A673 (cell line): Measurements from ENCODE around the gene FOXP4. TPM values are rescaled to one million over a fixed set of nuclear protein-coding genes. Genes with fewer than 3 reads are reported as not detected.

Experiments used
- BruUV-seq: library from RNA; stranded (reverse); fragments of 400-500 nt; replicated peaks from 2 replicates; lab custom pipeline; 2021; lab: Mats Ljungman, UMichigan
- CTCF ChIA-PET: fragments of 300-600 bp; sonication (Branson Sonifier 250); formaldehyde crosslinking; loops from one replicate; lab custom pipeline; 2022; ENCODE audit warnings: antibody characterized with exemption; lab: Charles Lee
- POLR2A ChIA-PET: fragments of 300-600 bp; sonication (Branson Sonifier 250); formaldehyde crosslinking; loops from one replicate; lab custom pipeline; 2022; ENCODE audit warnings: antibody characterized with exemption; ENCODE audit not compliant: low non-redundant PET; lab: Charles Lee
- DNase-seq: peaks from one replicate; pipeline ENCODE4 v3.0.0-alpha.2; 2015; ENCODE audit warnings: low spot score
- H3K27ac ChIP-seq: fragments of 200-600 bp; sonication (generic); 2 replicates; pipeline ENCODE4 v1.5.1; 2016; ENCODE audit warnings: mixed run types, low read depth, mild to moderate bottlenecking, mixed read lengths, antibody characterized with exemption, low read length; ENCODE audit not compliant: poor library complexity, severe bottlenecking
- H3K27me3 ChIP-seq: fragments of 200-600 bp; sonication (generic); replicated peaks from 2 replicates; pipeline ENCODE4 v1.6.1; 2017; ENCODE audit warnings: mixed run types, low read depth, mild to moderate bottlenecking, mixed read lengths, antibody characterized with exemption, low read length; ENCODE audit not compliant: insufficient read depth, poor library complexity
- H3K36me3 ChIP-seq: fragments of 200-600 bp; sonication (generic); 2 replicates; pipeline ENCODE4 v1.6.1; 2016; ENCODE audit warnings: mixed run types, mild to moderate bottlenecking, mixed read lengths, antibody characterized with exemption, low read length; ENCODE audit not compliant: insufficient read depth, poor library complexity, severe bottlenecking
- H3K4me1 ChIP-seq: fragments of 200-600 bp; sonication (generic); 2 replicates; pipeline ENCODE4 v1.6.1; 2017; ENCODE audit warnings: mixed run types, mild to moderate bottlenecking, mixed read lengths, antibody characterized with exemption, low read length; ENCODE audit not compliant: insufficient read depth, poor library complexity, severe bottlenecking
- H3K4me3 ChIP-seq: fragments of 200-600 bp; sonication (generic); 2 replicates; pipeline ENCODE4 v1.5.1; 2016; ENCODE audit warnings: low read depth, mixed run types, mild to moderate bottlenecking, mixed read lengths, low read length; ENCODE audit not compliant: poor library complexity, severe bottlenecking
- H3K9me3 ChIP-seq: fragments of 200-600 bp; sonication (generic); 2 replicates; pipeline ENCODE4 v1.6.1; 2016; ENCODE audit warnings: mixed run types, low read depth, mild to moderate bottlenecking, mixed read lengths, antibody characterized with exemption, low read length; ENCODE audit not compliant: poor library complexity, severe bottlenecking
- CTCF ChIP-seq: fragments of 300-800, 200-600 bp; sonication (generic); conservative IDR thresholded peaks from 2 replicates; pipeline ENCODE4 v1.5.1; 2017; ENCODE audit warnings: low read depth, mild to moderate bottlenecking, antibody characterized with exemption, low read length, moderate library complexity, mixed read lengths
- EZH2 ChIP-seq: fragments of 200-600 bp; sonication (generic); IDR thresholded peaks from 2 replicates; pipeline ENCODE4 v1.6.1; 2017; ENCODE audit warnings: borderline replicate concordance, low read depth, mild to moderate bottlenecking, mixed read lengths, antibody characterized with exemption, low read length; ENCODE audit not compliant: poor library complexity, severe bottlenecking
- intact Hi-C: fragments of 100-400 bp; cut with micrococcal nuclease; formaldehyde crosslinking; loops from one replicate; pipeline ENCODE4 v1.10.0; 2022; ENCODE audit not compliant: unreplicated experiment
- total RNA-seq: library from RNA; stranded (reverse); gene quantifications from 2 replicates; pipeline ENCODE4 v1.2.3, GENCODE V29; 2021

The FOXP4 gene
- total RNA-seq, 1 experiment from 2014 or later, result 53.9 TPM

GRCh38 chr6:41598670-41599014, 52.5 kb downstream of the FOXP4 start:
- H3K4me1 ChIP-seq, result peaks cover 11% of the 10 kb centered on the region
- no peak for DNase-seq
- no TSS peak for BruUV-seq
- ChIA-PET CTCF (no interaction called here), POLR2A (no interaction called here)
- no peak overlapping the region for H3K4me3 ChIP-seq
- no peaks in the 10 kb centered on the region for H3K27me3 ChIP-seq
- peaks cover 14% of the 10 kb centered on the region for H3K36me3 ChIP-seq
- H3K9me3 ChIP-seq, result no peaks in the 10 kb centered on the region
- no peak overlapping the region for H3K27ac ChIP-seq
- intact Hi-C loops, result no loop called here
- TF ChIP-seq EZH2 (no peak), CTCF (no peak)

GRCh38 chr6:41599015-41599851, 53.1 kb downstream of the FOXP4 start:
- POLR2A ChIA-PET, result no interaction called here
- no TSS peak for BruUV-seq
- H3K36me3 ChIP-seq, result peaks cover 10% of the 10 kb centered on the region
- TF ChIP-seq EZH2, result no peak
- no peak for TF ChIP-seq CTCF
- intact Hi-C loops, result no loop called here
- no peak for DNase-seq
- H3K27me3 ChIP-seq, result no peaks in the 10 kb centered on the region
- CTCF ChIA-PET, result no interaction called here
- H3K4me3 ChIP-seq, result no peak overlapping the region
- H3K27ac ChIP-seq, result no peak overlapping the region
- H3K4me1 ChIP-seq, result peaks cover 11% of the 10 kb centered on the region
- H3K9me3 ChIP-seq, result no peaks in the 10 kb centered on the region

- CTCF ChIA-PET, result no interaction called here
- TSS peak; percentile 71 for BruUV-seq
- no peak overlapping the region for H3K27ac ChIP-seq
- no peaks in the 10 kb centered on the region for H3K9me3 ChIP-seq
- POLR2A ChIA-PET, result no interaction called here
- H3K36me3 ChIP-seq, result peaks cover 5% of the 10 kb centered on the region
- H3K4me3 ChIP-seq, result no peak overlapping the region
- DNase-seq, result no peak
- TF ChIP-seq EZH2 (no peak), CTCF (no peak)
- H3K27me3 ChIP-seq, result no peaks in the 10 kb centered on the region
- intact Hi-C loops, result loop anchor here (10.0 kb wide), 1 partner anchor 175 kb away; the partner anchor contains the start of gene FRS3
- H3K4me1 ChIP-seq, result peaks cover 11% of the 10 kb centered on the region
These were observed 53.8 kb downstream of the FOXP4 start for GRCh38 chr6:41599852-41600445.
